ENCODE data around the gene TM9SF3.

Gene TM9SF3

GRCh38 chr10:96513698-96514561 is 72.9 kb downstream of the TM9SF3 start, which contains the start of gene TLL2:
TSS of gene TLL2 (minus strand) at chr10:96513926. CDS start at chr10:96513685, 241 bp downstream.
- no peaks in the 10 kb centered on the region for H3K36me3 ChIP-seq (replicated peaks; ENCODE audit: insufficient read depth, low read length)
- H2AFZ ChIP-seq (ENCODE audit: low read length): peak within 1 kb of the TSS; percentile 84
- TF ChIP-seq, protein P1, sequence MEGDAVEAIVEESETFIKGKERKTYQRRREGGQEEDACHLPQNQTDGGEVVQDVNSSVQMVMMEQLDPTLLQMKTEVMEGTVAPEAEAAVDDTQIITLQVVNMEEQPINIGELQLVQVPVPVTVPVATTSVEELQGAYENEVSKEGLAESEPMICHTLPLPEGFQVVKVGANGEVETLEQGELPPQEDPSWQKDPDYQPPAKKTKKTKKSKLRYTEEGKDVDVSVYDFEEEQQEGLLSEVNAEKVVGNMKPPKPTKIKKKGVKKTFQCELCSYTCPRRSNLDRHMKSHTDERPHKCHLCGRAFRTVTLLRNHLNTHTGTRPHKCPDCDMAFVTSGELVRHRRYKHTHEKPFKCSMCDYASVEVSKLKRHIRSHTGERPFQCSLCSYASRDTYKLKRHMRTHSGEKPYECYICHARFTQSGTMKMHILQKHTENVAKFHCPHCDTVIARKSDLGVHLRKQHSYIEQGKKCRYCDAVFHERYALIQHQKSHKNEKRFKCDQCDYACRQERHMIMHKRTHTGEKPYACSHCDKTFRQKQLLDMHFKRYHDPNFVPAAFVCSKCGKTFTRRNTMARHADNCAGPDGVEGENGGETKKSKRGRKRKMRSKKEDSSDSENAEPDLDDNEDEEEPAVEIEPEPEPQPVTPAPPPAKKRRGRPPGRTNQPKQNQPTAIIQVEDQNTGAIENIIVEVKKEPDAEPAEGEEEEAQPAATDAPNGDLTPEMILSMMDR (IDR thresholded peaks at IDR 0.05; ENCODE audit: low read length): peak; percentile 50
- TF ChIP-seq EZH2phosphoT487 (IDR thresholded peaks at IDR 0.05; ENCODE audit: low read length): no peak
- no peaks in the 10 kb centered on the region for H3K9me3 ChIP-seq (replicated peaks; ENCODE audit: insufficient read depth, low read length)
- peak within 1 kb of the TSS; percentile 16; the same call in 1 of the 2 replicates for H3K9ac ChIP-seq (ENCODE audit: low read length)
- no peak within 1 kb of the TSS for H3K27ac ChIP-seq (ENCODE audit: low read length)
- peak within 1 kb of the TSS; percentile 99 for H3K4me2 ChIP-seq (ENCODE audit: low read depth, low read length)
- peaks cover 17% of the 10 kb centered on the region; the same call in 1 of the 2 replicates for H3F3A ChIP-seq (ENCODE audit: insufficient read depth, low read length)
- peak within 1 kb of the TSS; percentile 73 for H3K4me3 ChIP-seq (ENCODE audit: low read length)
- H3K79me2 ChIP-seq (ENCODE audit: low read length): no peaks in the 10 kb centered on the region
- H3K4me1 ChIP-seq (ENCODE audit: low read length): peaks cover 13% of the 10 kb centered on the region
- peaks cover 15% of the 10 kb centered on the region for H3K27me3 ChIP-seq (replicated peaks; ENCODE audit: insufficient read depth, low read length)
- DNase-seq: peak; percentile 91
- H3K9me2 ChIP-seq (replicated peaks; ENCODE audit: insufficient read depth, low read length): no peaks in the 10 kb centered on the region
- no peaks in the 10 kb centered on the region for H4K20me1 ChIP-seq (ENCODE audit: insufficient read depth, low read length)

DNA sequence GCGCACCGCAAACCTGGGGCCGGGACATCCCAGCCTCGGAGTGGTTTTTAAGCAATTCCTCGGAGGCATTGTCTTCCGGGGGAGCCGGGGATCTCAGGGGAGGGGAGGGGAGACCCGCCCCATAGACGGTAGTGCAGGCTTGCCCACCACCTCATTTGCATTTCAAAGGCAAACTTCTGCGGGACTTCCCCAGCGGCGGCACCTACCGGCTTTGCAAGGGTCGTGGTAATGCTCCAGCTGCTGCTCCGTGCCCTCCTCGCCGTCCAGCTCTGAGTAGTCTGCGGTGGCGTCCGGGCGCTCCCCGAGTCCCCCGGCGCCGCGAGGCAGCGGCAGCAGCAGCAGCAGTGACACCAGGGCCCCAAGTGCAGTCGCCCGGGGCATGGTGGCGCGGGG is 73.5 kb downstream of the TM9SF3 start:
- no peaks in the 10 kb centered on the region for H4K20me1 ChIP-seq (ENCODE audit: insufficient read depth, low read length)
- H3K4me1 ChIP-seq (ENCODE audit: low read length): peaks cover 13% of the 10 kb centered on the region
- peak overlapping the region; percentile 16; the same call in 1 of the 2 replicates for H3K9ac ChIP-seq (ENCODE audit: low read length)
- DNase-seq: no peak
- H3K36me3 ChIP-seq (replicated peaks; ENCODE audit: insufficient read depth, low read length): no peaks in the 10 kb centered on the region
- H3K9me3 ChIP-seq (replicated peaks; ENCODE audit: insufficient read depth, low read length): no peaks in the 10 kb centered on the region
- no peak overlapping the region for H3K27ac ChIP-seq (ENCODE audit: low read length)
- TF ChIP-seq EZH2phosphoT487 (IDR thresholded peaks at IDR 0.05; ENCODE audit: low read length) (no peak), EZH2 (optimal IDR thresholded peaks at IDR 0.05; ENCODE audit: low read depth, low read length) (no peak)
- TF ChIP-seq, protein P1 (IDR thresholded peaks at IDR 0.05; ENCODE audit: low read length): no peak
- no peaks in the 10 kb centered on the region for H3K9me2 ChIP-seq (replicated peaks; ENCODE audit: insufficient read depth, low read length)
- H3K4me2 ChIP-seq (ENCODE audit: low read depth, low read length): peak overlapping the region; percentile 99
- peaks cover 15% of the 10 kb centered on the region for H3K27me3 ChIP-seq (replicated peaks; ENCODE audit: insufficient read depth, low read length)
- H3K79me2 ChIP-seq (ENCODE audit: low read length): no peaks in the 10 kb centered on the region
- peaks cover 17% of the 10 kb centered on the region; the same call in 1 of the 2 replicates for H3F3A ChIP-seq (ENCODE audit: insufficient read depth, low read length)
- peak overlapping the region; percentile 84 for H2AFZ ChIP-seq (ENCODE audit: low read length)
- peak overlapping the region; percentile 73 for H3K4me3 ChIP-seq (ENCODE audit: low read length)

GRCh38 chr10:96512524-96513304 is 74.1 kb downstream of the TM9SF3 start:
- Histone ChIP-seq H3K27me3 (replicated peaks; ENCODE audit: insufficient read depth, low read length) (peaks cover 15% of the 10 kb centered on the region), H2AFZ (ENCODE audit: low read length) (peak overlapping the region; percentile 84), H3K9me3 (replicated peaks; ENCODE audit: insufficient read depth, low read length) (no peaks in the 10 kb centered on the region), H3K36me3 (replicated peaks; ENCODE audit: insufficient read depth, low read length) (no peaks in the 10 kb centered on the region), H3K4me3 (ENCODE audit: low read length) (peak overlapping the region; percentile 73), H4K20me1 (ENCODE audit: insufficient read depth, low read length) (no peaks in the 10 kb centered on the region), H3K4me1 (ENCODE audit: low read length) (peaks cover 13% of the 10 kb centered on the region), H3K27ac (ENCODE audit: low read length) (no peak overlapping the region), H3K4me2 (ENCODE audit: low read depth, low read length) (peak overlapping the region; percentile 99), H3F3A (ENCODE audit: insufficient read depth, low read length) (peaks cover 17% of the 10 kb centered on the region; the same call in 1 of the 2 replicates), H3K79me2 (ENCODE audit: low read length) (no peaks in the 10 kb centered on the region), H3K9me2 (replicated peaks; ENCODE audit: insufficient read depth, low read length) (no peaks in the 10 kb centered on the region), H3K9ac (ENCODE audit: low read length) (no peak overlapping the region)
- DNase-seq: no peak
- TF ChIP-seq EZH2 (optimal IDR thresholded peaks at IDR 0.05; ENCODE audit: low read depth, low read length) (no peak), EZH2phosphoT487 (IDR thresholded peaks at IDR 0.05; ENCODE audit: low read length) (no peak)
- TF ChIP-seq, protein P1 (IDR thresholded peaks at IDR 0.05; ENCODE audit: low read length): no peak

Data from MM.1S (cell line).